OCI-LY7 (cell line): ENCODE results near the gene IPO11. TPM values are rescaled to one million over a fixed set of nuclear protein-coding genes. Genes with fewer than 3 reads are reported as not detected.

ENCODE experiments used
- BruUV-seq: library from RNA; stranded (reverse); fragments of 400-500 nt; replicated peaks from 2 replicates; lab custom pipeline; 2021; lab: Mats Ljungman, UMichigan
- CTCF ChIA-PET: fragments of 300-600 bp; sonication (Branson Sonifier 250); formaldehyde crosslinking; loops from one replicate; lab custom pipeline; 2022; ENCODE audit warnings: antibody characterized with exemption; ENCODE audit not compliant: unreplicated experiment; lab: Charles Lee
- POLR2A ChIA-PET: fragments of 300-600 bp; sonication (Branson Sonifier 250); formaldehyde crosslinking; loops from one replicate; lab custom pipeline; 2022; ENCODE audit warnings: antibody characterized with exemption; lab: Charles Lee
- DNase-seq: peaks from one replicate; pipeline ENCODE4 v3.0.0-alpha.2; 2015; ENCODE audit warnings: low spot score
- H2AFZ ChIP-seq: fragments of 200-600 bp; sonication (generic), shearing (Covaris generic); 2 replicates; pipeline ENCODE4 v1.6.1; 2014; ENCODE audit warnings: mild to moderate bottlenecking, antibody characterized with exemption, low read length, moderate library complexity
- H3K27ac ChIP-seq: fragments of 200-600 bp; sonication (generic); 2 replicates; pipeline ENCODE4 v1.5.1; 2014; ENCODE audit warnings: mixed run types, low read depth, mild to moderate bottlenecking, moderate library complexity, low read length, inconsistent platforms; ENCODE audit not compliant: poor library complexity, severe bottlenecking
- H3K36me3 ChIP-seq: fragments of 200-600 bp; sonication (generic); 2 replicates; pipeline ENCODE4 v1.6.1; 2014; ENCODE audit warnings: mild to moderate bottlenecking, antibody characterized with exemption, low read length, moderate library complexity, mixed read lengths; ENCODE audit not compliant: insufficient read depth
- H3K4me1 ChIP-seq: fragments of 200-600 bp; sonication (generic); 2 replicates; pipeline ENCODE4 v1.5.1; 2014; ENCODE audit warnings: mild to moderate bottlenecking, low read length; ENCODE audit not compliant: insufficient read depth, poor library complexity, severe bottlenecking
- H3K4me2 ChIP-seq: fragments of 200-600 bp; sonication (generic); 2 replicates; pipeline ENCODE4 v1.6.1; 2014; ENCODE audit warnings: mild to moderate bottlenecking, low read length
- H3K4me3 ChIP-seq: fragments of 200-600 bp; sonication (generic); 2 replicates; pipeline ENCODE4 v1.5.1; 2014; ENCODE audit warnings: mild to moderate bottlenecking, low read depth, low read length; ENCODE audit not compliant: poor library complexity, severe bottlenecking
- H3K79me2 ChIP-seq: fragments of 200-600 bp; sonication (generic); 2 replicates; pipeline ENCODE4 v1.6.1; 2016; ENCODE audit warnings: low read depth, mild to moderate bottlenecking, low read length, moderate library complexity, mixed read lengths; ENCODE audit not compliant: insufficient read depth
- H3K9me2 ChIP-seq: fragments of 200-600 bp; sonication (generic); 2 replicates; pipeline ENCODE4 v1.6.1; 2016; ENCODE audit warnings: mild to moderate bottlenecking, low read length, mixed read lengths; ENCODE audit not compliant: insufficient read depth
- H3K9me3 ChIP-seq: fragments of 200-600 bp; sonication (generic); 2 replicates; pipeline ENCODE4 v1.6.1; 2014; ENCODE audit warnings: mild to moderate bottlenecking, mixed run types, low read length, mixed read lengths
- H4K20me1 ChIP-seq: fragments of 200-600 bp; sonication (generic); 2 replicates; pipeline ENCODE4 v1.6.1; 2014; ENCODE audit warnings: mild to moderate bottlenecking, antibody characterized with exemption, low read length, moderate library complexity, mixed read lengths; ENCODE audit not compliant: insufficient read depth
- EZH2phosphoT487 ChIP-seq: fragments of 200-600 bp; sonication (generic); IDR thresholded peaks from 2 replicates; pipeline ENCODE4 v1.6.1; 2018; ENCODE audit warnings: low read depth, borderline replicate concordance, mild to moderate bottlenecking, mixed run types, antibody characterized with exemption, low read length, moderate library complexity, mixed read lengths
- intact Hi-C: fragments of 100-400 bp; cut with micrococcal nuclease; formaldehyde crosslinking; loops from one replicate; pipeline ENCODE4 v1.10.0; 2022; ENCODE audit not compliant: unreplicated experiment
- total RNA-seq, 2 experiments: library from RNA; depleted of rRNA in 1 of 2; stranded (reverse); fragments of >200 nt in 1 of 2; shearing (Covaris generic) in 1 of 2; gene quantifications; 2 replicates each; pipeline ENCODE4 v1.2.3, GENCODE V29; 2014 to 2022
- TF ChIP-seq, protein P1 (sequence below): fragments of 200-600 bp; sonication (generic); conservative IDR thresholded peaks from 2 replicates; pipeline ENCODE4 v1.5.1; 2014; ENCODE audit warnings: mild to moderate bottlenecking, antibody characterized with exemption, low read length, moderate library complexity, mixed read lengths

Gene IPO11
- total RNA-seq, 2 experiments from 2014 or later: 26.1 to 59.9 TPM

DNA sequence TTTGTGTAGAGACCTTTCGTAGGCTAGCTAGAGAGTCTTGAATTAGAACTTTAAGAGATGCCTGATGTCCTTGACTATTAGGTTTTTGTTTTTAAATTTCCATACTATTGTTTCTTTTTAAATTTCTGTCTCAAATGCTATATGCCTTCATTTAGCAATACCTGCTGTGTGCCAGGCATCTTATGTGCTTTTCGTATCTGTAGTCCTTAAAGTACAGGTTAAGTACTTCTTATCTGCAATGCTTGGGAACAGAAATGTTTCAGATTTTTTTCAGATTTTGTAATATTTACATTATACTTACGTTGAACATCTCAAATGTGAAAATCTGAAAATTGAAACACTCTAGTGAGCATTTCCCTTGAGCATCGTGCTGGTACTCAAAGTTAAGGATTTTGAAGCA lies 49.0 kb downstream of the IPO11 start:
- peaks cover 29% of the 10 kb centered on the region; the same call in 1 of the 2 replicates for H3K79me2 ChIP-seq
- no TSS peak for BruUV-seq
- peaks cover 21% of the 10 kb centered on the region; the same call in 1 of the 2 replicates for H3K36me3 ChIP-seq
- no peaks in the 10 kb centered on the region for H3K9me3 ChIP-seq
- H2AFZ ChIP-seq: no peak overlapping the region
- intact Hi-C loops: no loop called here
- POLR2A ChIA-PET: interaction anchor here (0.5 kb wide), 1 partner anchor 50 kb away, joined by 3 read pairs; no protein-coding TSS in a partner anchor
- DNase-seq: no peak
- CTCF ChIA-PET: no interaction called here
- H3K9me2 ChIP-seq: no peaks in the 10 kb centered on the region
- peaks cover 7% of the 10 kb centered on the region for H3K4me1 ChIP-seq
- no peak overlapping the region for H3K4me2 ChIP-seq
- no peak overlapping the region for H3K27ac ChIP-seq
- peaks cover 13% of the 10 kb centered on the region; the same call in 1 of the 2 replicates for H4K20me1 ChIP-seq
- H3K4me3 ChIP-seq: no peak overlapping the region
- TF ChIP-seq, protein P1, sequence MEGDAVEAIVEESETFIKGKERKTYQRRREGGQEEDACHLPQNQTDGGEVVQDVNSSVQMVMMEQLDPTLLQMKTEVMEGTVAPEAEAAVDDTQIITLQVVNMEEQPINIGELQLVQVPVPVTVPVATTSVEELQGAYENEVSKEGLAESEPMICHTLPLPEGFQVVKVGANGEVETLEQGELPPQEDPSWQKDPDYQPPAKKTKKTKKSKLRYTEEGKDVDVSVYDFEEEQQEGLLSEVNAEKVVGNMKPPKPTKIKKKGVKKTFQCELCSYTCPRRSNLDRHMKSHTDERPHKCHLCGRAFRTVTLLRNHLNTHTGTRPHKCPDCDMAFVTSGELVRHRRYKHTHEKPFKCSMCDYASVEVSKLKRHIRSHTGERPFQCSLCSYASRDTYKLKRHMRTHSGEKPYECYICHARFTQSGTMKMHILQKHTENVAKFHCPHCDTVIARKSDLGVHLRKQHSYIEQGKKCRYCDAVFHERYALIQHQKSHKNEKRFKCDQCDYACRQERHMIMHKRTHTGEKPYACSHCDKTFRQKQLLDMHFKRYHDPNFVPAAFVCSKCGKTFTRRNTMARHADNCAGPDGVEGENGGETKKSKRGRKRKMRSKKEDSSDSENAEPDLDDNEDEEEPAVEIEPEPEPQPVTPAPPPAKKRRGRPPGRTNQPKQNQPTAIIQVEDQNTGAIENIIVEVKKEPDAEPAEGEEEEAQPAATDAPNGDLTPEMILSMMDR: no peak

DNA sequence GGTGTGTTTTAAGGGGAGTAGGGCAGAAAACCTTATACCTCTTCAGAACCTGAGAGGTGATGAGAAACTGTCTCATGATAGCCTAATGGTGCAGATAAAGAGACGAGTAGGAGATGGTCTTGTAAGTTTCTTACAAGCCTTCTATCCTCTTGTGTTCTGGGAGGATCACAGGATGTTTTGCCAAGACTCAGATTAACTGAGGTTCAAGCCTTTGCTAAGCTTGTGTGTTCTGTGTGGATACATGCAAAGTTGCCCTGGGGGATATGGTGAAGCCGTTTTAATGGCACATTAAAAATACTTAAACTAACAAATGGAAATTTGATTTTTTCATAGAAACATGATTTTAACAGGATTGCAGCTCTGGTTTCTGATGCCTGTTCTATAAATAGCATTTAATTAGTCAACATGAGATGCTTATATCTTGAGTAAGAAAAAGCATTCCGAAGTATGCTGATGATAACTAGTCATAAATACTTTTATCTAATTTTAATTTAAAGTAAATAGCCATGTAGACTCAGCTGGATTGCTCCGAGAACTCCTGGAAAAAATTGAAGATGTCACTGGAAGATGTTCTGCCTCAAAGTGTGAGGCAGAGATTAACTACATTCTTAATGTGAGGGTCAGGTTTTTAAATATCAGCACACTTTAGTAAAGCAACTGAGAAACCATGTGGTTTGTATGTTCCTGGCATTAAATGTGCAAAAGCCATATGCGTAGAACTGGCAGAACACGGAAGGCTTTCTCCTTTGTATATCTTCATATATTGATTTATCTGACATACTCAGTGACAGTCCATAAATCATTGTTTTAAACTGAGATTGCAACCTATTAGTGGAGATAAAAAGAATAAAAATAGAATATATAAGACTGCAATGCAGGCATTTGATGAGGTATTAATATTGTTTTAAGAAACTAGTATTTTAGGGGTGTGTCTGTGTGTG lies 53.7 kb downstream of the IPO11 start:
- peaks cover 23% of the 10 kb centered on the region; the same call in 1 of the 2 replicates for H3K79me2 ChIP-seq
- no peak overlapping the region for H2AFZ ChIP-seq
- H3K4me3 ChIP-seq: no peak overlapping the region
- ChIA-PET POLR2A (interaction anchor here (0.6 to 2.3 kb wide), 6 partner anchors 12 to 323 kb away, joined by 3 to 8 read pairs (median 3); no protein-coding TSS in a partner anchor), CTCF (no interaction called here)
- peaks cover 9% of the 10 kb centered on the region; the same call in 1 of the 2 replicates for H4K20me1 ChIP-seq
- intact Hi-C loops: no loop called here
- peaks cover 7% of the 10 kb centered on the region for H3K4me1 ChIP-seq
- no peaks in the 10 kb centered on the region for H3K9me3 ChIP-seq
- H3K27ac ChIP-seq: no peak overlapping the region
- no peak for DNase-seq
- BruUV-seq: no TSS peak
- TF ChIP-seq, protein P1: no peak
- TF ChIP-seq EZH2phosphoT487: no peak
- no peaks in the 10 kb centered on the region for H3K9me2 ChIP-seq
- peaks cover 48% of the 10 kb centered on the region for H3K36me3 ChIP-seq
- no peak overlapping the region for H3K4me2 ChIP-seq
